HL-60 (cell line): Measurements from ENCODE around the gene VAMP8.

Source experiments
- DNase-seq, 2 experiments: peaks; one replicate each; pipeline ENCODE4 v3.0.0-alpha.2; 2010 to 2020; ENCODE audit warnings: low read depth in 1 of 2, low spot score in 1 of 2
- H3K27ac ChIP-seq: fragments of 250-450 bp; sonication (Bioruptor Pico); replicated peaks from 2 replicates; pipeline ENCODE4 v1.5.1; 2020; ENCODE audit warnings: mild to moderate bottlenecking, moderate library complexity
- H3K27me3 ChIP-seq: fragments of 250-450 bp; sonication (Bioruptor Pico); 2 replicates; pipeline ENCODE4 v1.5.1; 2021; ENCODE audit warnings: mild to moderate bottlenecking, moderate library complexity; ENCODE audit not compliant: insufficient read depth, poor library complexity, severe bottlenecking
- H3K4me3 ChIP-seq: replicated peaks from 2 replicates; pipeline ENCODE4 v1.5.1; 2011; ENCODE audit warnings: mild to moderate bottlenecking, control low read depth, low read length; ENCODE audit not compliant: insufficient read depth
- GABPA ChIP-seq: IDR thresholded peaks from 2 replicates; pipeline ENCODE4 v1.6.1; 2012; ENCODE audit warnings: low read depth
- POLR2AphosphoS5 ChIP-seq: IDR thresholded peaks from 2 replicates; pipeline ENCODE4 v1.6.1; 2012; ENCODE audit warnings: low read depth
- SPI1 ChIP-seq: IDR thresholded peaks from 2 replicates; pipeline ENCODE4 v1.6.1; 2012; ENCODE audit warnings: low read depth, mild to moderate bottlenecking, borderline replicate concordance
- TF ChIP-seq, protein P1 (sequence below): IDR thresholded peaks from 2 replicates; pipeline ENCODE4 v1.6.1; 2012; ENCODE audit warnings: low read depth; ENCODE audit not compliant: insufficient replicate concordance
- TF ChIP-seq, protein P2 (sequence below): IDR thresholded peaks from one replicate; pipeline ENCODE4 v1.5.1; 2011; ENCODE audit warnings: low read length, control low read depth, inconsistent platforms; ENCODE audit not compliant: insufficient read depth

The VAMP8 gene

DNA sequence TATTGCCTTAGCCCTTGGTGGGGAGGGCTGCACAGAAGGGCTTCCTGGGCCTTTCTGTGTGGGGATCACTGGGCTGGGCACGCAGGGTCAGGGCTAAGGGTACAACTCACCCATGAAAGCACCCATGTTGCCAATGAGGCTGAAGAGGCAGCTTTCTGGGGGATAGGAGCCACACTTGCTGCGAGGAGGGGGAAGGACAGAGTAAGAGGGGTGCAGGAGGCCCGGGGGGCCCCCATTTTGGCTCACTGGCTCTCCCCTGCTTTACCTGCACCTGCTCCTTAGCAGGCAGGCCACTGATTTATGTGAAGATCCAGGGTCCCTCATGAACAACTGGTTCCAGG, 22.8 kb downstream of the VAMP8 start:
- no peak for DNase-seq
- Histone ChIP-seq H3K27ac (peak overlapping the region; percentile 36; the same call in 1 of the 2 replicates), H3K4me3 (no peak overlapping the region), H3K27me3 (no peaks in the 10 kb centered on the region)
- TF ChIP-seq SPI1 (no peak), POLR2AphosphoS5 (no peak), GABPA (no peak)
- TF ChIP-seq, protein P1, sequence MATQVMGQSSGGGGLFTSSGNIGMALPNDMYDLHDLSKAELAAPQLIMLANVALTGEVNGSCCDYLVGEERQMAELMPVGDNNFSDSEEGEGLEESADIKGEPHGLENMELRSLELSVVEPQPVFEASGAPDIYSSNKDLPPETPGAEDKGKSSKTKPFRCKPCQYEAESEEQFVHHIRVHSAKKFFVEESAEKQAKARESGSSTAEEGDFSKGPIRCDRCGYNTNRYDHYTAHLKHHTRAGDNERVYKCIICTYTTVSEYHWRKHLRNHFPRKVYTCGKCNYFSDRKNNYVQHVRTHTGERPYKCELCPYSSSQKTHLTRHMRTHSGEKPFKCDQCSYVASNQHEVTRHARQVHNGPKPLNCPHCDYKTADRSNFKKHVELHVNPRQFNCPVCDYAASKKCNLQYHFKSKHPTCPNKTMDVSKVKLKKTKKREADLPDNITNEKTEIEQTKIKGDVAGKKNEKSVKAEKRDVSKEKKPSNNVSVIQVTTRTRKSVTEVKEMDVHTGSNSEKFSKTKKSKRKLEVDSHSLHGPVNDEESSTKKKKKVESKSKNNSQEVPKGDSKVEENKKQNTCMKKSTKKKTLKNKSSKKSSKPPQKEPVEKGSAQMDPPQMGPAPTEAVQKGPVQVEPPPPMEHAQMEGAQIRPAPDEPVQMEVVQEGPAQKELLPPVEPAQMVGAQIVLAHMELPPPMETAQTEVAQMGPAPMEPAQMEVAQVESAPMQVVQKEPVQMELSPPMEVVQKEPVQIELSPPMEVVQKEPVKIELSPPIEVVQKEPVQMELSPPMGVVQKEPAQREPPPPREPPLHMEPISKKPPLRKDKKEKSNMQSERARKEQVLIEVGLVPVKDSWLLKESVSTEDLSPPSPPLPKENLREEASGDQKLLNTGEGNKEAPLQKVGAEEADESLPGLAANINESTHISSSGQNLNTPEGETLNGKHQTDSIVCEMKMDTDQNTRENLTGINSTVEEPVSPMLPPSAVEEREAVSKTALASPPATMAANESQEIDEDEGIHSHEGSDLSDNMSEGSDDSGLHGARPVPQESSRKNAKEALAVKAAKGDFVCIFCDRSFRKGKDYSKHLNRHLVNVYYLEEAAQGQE = no peak
- TF ChIP-seq, protein P2, sequence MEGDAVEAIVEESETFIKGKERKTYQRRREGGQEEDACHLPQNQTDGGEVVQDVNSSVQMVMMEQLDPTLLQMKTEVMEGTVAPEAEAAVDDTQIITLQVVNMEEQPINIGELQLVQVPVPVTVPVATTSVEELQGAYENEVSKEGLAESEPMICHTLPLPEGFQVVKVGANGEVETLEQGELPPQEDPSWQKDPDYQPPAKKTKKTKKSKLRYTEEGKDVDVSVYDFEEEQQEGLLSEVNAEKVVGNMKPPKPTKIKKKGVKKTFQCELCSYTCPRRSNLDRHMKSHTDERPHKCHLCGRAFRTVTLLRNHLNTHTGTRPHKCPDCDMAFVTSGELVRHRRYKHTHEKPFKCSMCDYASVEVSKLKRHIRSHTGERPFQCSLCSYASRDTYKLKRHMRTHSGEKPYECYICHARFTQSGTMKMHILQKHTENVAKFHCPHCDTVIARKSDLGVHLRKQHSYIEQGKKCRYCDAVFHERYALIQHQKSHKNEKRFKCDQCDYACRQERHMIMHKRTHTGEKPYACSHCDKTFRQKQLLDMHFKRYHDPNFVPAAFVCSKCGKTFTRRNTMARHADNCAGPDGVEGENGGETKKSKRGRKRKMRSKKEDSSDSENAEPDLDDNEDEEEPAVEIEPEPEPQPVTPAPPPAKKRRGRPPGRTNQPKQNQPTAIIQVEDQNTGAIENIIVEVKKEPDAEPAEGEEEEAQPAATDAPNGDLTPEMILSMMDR = no peak

DNA sequence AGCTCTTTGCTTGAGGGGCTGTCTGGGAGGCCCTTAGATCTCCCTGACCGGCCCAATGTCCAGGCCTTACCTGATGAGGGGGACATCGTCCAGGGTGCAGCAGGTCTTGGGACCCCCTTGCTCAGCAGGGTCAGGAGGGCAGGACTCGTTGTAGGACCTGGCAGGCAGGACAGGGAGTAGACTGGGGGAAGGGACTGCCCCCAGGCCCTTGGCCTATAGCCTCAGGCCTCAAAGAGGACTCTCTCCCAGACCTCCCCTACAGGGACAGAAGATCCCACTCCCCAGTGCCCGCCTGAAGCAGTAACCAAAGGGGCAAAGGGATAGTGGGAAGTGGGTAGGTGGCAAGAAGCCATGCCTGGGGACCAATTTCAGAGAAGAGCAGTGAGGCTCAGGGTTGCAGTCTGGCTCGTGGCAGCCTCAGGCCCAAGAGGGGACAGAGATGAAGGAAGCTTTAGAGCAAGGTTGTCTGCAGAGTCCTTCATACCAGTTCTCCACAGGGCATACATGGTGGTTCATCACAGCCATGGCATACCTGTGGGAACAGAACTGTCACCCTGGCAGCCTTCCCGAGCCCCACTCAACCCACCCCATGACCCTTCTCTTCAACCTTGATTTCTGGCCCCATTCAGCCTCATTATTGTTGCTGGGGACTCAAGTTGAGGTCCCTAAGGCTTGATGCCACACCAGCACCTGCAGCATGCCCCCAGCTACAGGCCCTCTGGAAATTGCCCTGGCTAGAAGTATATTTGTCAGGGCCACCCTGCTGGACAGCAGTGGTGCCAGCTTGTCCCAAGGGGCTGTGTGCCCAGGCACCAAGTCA, 23.8 kb downstream of the VAMP8 start:
- no peak overlapping the region for H3K4me3 ChIP-seq
- DNase-seq = no peak
- TF ChIP-seq, protein P1 = no peak
- TF ChIP-seq SPI1 (no peak), GABPA (no peak), POLR2AphosphoS5 (no peak)
- TF ChIP-seq, protein P2 = no peak
- no peak overlapping the region for H3K27ac ChIP-seq
- no peaks in the 10 kb centered on the region for H3K27me3 ChIP-seq

DNA sequence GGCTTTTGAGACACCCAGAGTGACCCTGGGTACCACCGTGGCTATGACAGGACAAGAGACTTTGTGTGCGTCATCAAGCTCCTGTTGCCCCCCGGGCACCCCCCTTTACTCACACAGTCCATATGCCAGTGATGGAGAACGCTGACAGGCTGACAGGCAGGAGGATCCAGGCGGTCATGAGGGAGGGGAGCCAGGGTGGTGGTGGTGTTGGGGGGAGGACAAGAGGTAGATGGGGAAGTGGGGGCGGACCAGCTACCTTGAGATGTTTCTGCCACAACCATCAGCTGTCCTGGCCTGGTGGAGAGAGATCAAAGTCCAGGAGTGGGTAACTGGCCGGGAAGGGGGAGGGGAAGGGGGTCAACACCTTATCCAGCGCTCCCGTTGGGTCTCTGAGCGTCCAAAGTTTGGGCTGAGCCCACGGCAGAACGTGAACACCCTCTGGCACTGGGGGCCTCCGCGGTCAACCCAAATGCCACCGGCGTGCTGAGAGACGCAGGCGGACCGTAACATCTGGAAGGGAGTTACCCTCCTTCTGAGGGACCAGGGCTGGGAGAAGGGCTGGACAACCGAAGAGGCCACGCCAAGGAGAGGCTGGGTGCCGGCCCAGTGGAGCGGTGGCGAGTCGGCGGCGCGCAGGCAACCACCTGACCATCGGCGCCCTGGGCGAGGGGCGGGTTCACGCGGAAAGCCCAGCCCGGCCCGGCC, 24.5 kb downstream of the VAMP8 start:
- H3K4me3 ChIP-seq = peak overlapping the region; percentile 66
- H3K27me3 ChIP-seq = no peaks in the 10 kb centered on the region
- TF ChIP-seq, protein P2 = no peak
- no peak for TF ChIP-seq POLR2AphosphoS5
- no peak for TF ChIP-seq GABPA
- TF ChIP-seq, protein P1 = no peak
- no peak for TF ChIP-seq SPI1
- H3K27ac ChIP-seq = no peak overlapping the region
- DNase-seq = no peak
